Thoracic aorta endothelial cell (primary cell): ENCODE measurements around the gene ACOT2. TPM values are rescaled to one million over a fixed set of nuclear protein-coding genes. Genes with fewer than 3 reads are reported as not detected.

ENCODE experiments used
- total RNA-seq: library from RNA; depleted of rRNA; stranded (reverse); fragments of >200 nt; gene quantifications from 2 replicates; pipeline ENCODE4 v1.2.3, GENCODE V29; 2012

The ACOT2 gene
- total RNA-seq = 11.1 and 14.8 TPM in 2 replicates

GRCh38 chr14:73569185-73569958 lies at the start of gene ACOT2:
TSS of gene ACOT2 (plus strand) at chr14:73569213. CDS start at chr14:73569241, 28 bp downstream.

GRCh38 chr14:73591690-73592449 lies 22.9 kb downstream of the ACOT2 start, which contains the start of gene ACOT4:
TSS of gene ACOT4 (plus strand) at chr14:73591873. CDS start at chr14:73591960, 87 bp downstream.

GRCh38 chr14:73612339-73613045 lies 43.5 kb downstream of the ACOT2 start, which contains the start of gene ACOT6:
TSS of gene ACOT6 (plus strand) at chr14:73612517. CDS start at chr14:73612572, 55 bp downstream.

Other genes with a start within 250 kb of the ACOT2 start
- 105 and 111 TPM in 2 replicates for gene NUMB, start 110.7 kb upstream of the ACOT2 start, total RNA-seq
- 19.5 and 27.4 TPM in 2 replicates for gene RIOX1, start 78.3 kb upstream of the ACOT2 start, total RNA-seq
- 1.9 and 2.7 TPM in 2 replicates for gene ACOT1, start 32.1 kb upstream of the ACOT2 start, total RNA-seq
- gene HEATR4, start 10.3 kb upstream of the ACOT2 start, total RNA-seq = not detected in 2 replicates
- gene ACOT4, start 22.7 kb downstream of the ACOT2 start, total RNA-seq = 0.57 and 0.66 TPM in 2 replicates
- not detected in 2 replicates for gene ACOT6, start 43.3 kb downstream of the ACOT2 start, total RNA-seq
- 10.0 and 15.4 TPM in 2 replicates for gene DNAL1, start 75.8 kb downstream of the ACOT2 start, total RNA-seq
- gene PNMA1, start 145.2 kb downstream of the ACOT2 start, total RNA-seq = 47.0 and 51.9 TPM in 2 replicates